PC-9 (cell line): Measurements from ENCODE around the gene RUNDC3A. TPM values are rescaled to one million over a fixed set of nuclear protein-coding genes. Genes with fewer than 3 reads are reported as not detected.

Experiments
- BruUV-seq: library from RNA; stranded (reverse); fragments of 400-500 nt; replicated peaks from 2 replicates; lab custom pipeline; 2021; lab: Mats Ljungman, UMichigan
- CTCF ChIA-PET: fragments of 300-600 bp; sonication (Branson Sonifier 250); formaldehyde crosslinking; loops from one replicate; lab custom pipeline; 2022; ENCODE audit warnings: antibody characterized with exemption; lab: Charles Lee
- POLR2A ChIA-PET: fragments of 300-600 bp; sonication (Branson Sonifier 250); formaldehyde crosslinking; loops from one replicate; lab custom pipeline; 2022; ENCODE audit warnings: antibody characterized with exemption; ENCODE audit not compliant: unreplicated experiment; lab: Charles Lee
- DNase-seq, 2 experiments: peaks; one replicate each; pipeline versions ENCODE4 v3.0.0 to v3.0.0-alpha.2; 2015 to 2022; ENCODE audit warnings: mixed read lengths in 1 of 2
- H2AFZ ChIP-seq: fragments of 200-600 bp; sonication (generic); 2 replicates; pipeline ENCODE4 v1.8.1; 2017; ENCODE audit warnings: antibody characterized with exemption
- H3F3A ChIP-seq: fragments of 200-600 bp; sonication (generic); 2 replicates; pipeline ENCODE4 v1.8.1; 2017; ENCODE audit warnings: antibody characterized with exemption, mild to moderate bottlenecking, low read depth; ENCODE audit not compliant: insufficient read depth
- H3K27ac ChIP-seq: fragments of 200-600 bp; sonication (generic); 2 replicates; pipeline ENCODE4 v1.6.1; 2016; ENCODE audit warnings: mixed run types
- H3K27me3 ChIP-seq: fragments of 200-600 bp; sonication (generic); 2 replicates; pipeline ENCODE4 v1.6.1; 2016; ENCODE audit warnings: low read depth, mixed run types; ENCODE audit not compliant: insufficient read depth
- H3K36me3 ChIP-seq: fragments of 200-600 bp; sonication (generic); 2 replicates; pipeline ENCODE4 v1.6.1; 2016; ENCODE audit warnings: low read depth, mixed run types
- H3K4me1 ChIP-seq: fragments of 200-600 bp; sonication (generic); replicated peaks from 2 replicates; pipeline ENCODE4 v1.6.1; 2016; ENCODE audit warnings: mixed run types; ENCODE audit not compliant: insufficient read depth
- H3K4me2 ChIP-seq: fragments of 200-600 bp; sonication (generic); 2 replicates; pipeline ENCODE4 v1.6.1; 2017; ENCODE audit warnings: mixed run types
- H3K4me3 ChIP-seq: fragments of 200-600 bp; sonication (generic); 2 replicates; pipeline ENCODE4 v1.6.1; 2016; ENCODE audit warnings: mixed run types
- H3K79me2 ChIP-seq: fragments of 200-600 bp; sonication (generic); 2 replicates; pipeline ENCODE4 v1.6.1; 2017; ENCODE audit warnings: low read depth, mixed run types
- H3K9me2 ChIP-seq: fragments of 200-600 bp; sonication (generic); 2 replicates; pipeline ENCODE4 v1.8.1; 2017; ENCODE audit warnings: mild to moderate bottlenecking; ENCODE audit not compliant: insufficient read depth
- H3K9me3 ChIP-seq: fragments of 200-600 bp; sonication (generic); 2 replicates; pipeline ENCODE4 v1.8.1; 2016; ENCODE audit warnings: low read depth; ENCODE audit not compliant: insufficient read depth
- H4K20me1 ChIP-seq: fragments of 200-600 bp; sonication (generic); 2 replicates; pipeline ENCODE4 v1.8.1; 2017; ENCODE audit not compliant: insufficient read depth
- EZH2 ChIP-seq: fragments of 200-600 bp; sonication (generic); IDR thresholded peaks from 2 replicates; pipeline ENCODE4 v1.8.0; 2017; ENCODE audit warnings: antibody characterized with exemption, low read depth
- intact Hi-C: fragments of 100-400 bp; cut with micrococcal nuclease; formaldehyde crosslinking; loops from one replicate; pipeline ENCODE4 v1.10.0; 2022; ENCODE audit not compliant: unreplicated experiment
- total RNA-seq: library from RNA; stranded (reverse); gene quantifications from 2 replicates; pipeline ENCODE4 v1.2.3, GENCODE V29; 2021
- TF ChIP-seq, protein P1 (sequence below): fragments of 200-600 bp; sonication (generic); conservative IDR thresholded peaks from 2 replicates; pipeline ENCODE4 v1.6.1; 2017; ENCODE audit warnings: mixed run types, antibody characterized with exemption, mild to moderate bottlenecking, moderate library complexity

The RUNDC3A gene
- total RNA-seq, 1 experiment from 2014 or later, result not detected

DNA sequence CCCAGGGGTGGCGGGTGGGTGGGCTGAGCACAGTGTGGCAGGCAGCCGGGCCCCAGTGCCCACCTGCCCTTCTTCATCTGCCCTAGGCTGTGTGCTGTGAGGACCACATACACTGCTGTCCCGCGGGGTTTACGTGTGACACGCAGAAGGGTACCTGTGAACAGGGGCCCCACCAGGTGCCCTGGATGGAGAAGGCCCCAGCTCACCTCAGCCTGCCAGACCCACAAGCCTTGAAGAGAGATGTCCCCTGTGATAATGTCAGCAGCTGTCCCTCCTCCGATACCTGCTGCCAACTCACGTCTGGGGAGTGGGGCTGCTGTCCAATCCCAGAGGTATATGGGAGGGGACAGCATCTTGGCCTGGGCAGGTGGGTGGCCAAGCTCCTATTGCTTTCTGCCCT, 43.1 kb downstream of the RUNDC3A start:
- Histone ChIP-seq H3K4me3 (no peak overlapping the region), H3K4me1 (no peaks in the 10 kb centered on the region), H3K4me2 (no peak overlapping the region), H3K27ac (no peak overlapping the region), H3K27me3 (no peaks in the 10 kb centered on the region), H4K20me1 (peaks cover 4% of the 10 kb centered on the region; the same call in 1 of the 2 replicates), H3K9me2 (no peaks in the 10 kb centered on the region), H3K9me3 (no peaks in the 10 kb centered on the region), H3F3A (no peaks in the 10 kb centered on the region; the same call in 1 of the 2 replicates), H3K79me2 (peaks cover 2% of the 10 kb centered on the region; the same call in 1 of the 2 replicates), H3K36me3 (no peaks in the 10 kb centered on the region), H2AFZ (no peak overlapping the region)
- no peak for TF ChIP-seq EZH2
- TF ChIP-seq, protein P1, sequence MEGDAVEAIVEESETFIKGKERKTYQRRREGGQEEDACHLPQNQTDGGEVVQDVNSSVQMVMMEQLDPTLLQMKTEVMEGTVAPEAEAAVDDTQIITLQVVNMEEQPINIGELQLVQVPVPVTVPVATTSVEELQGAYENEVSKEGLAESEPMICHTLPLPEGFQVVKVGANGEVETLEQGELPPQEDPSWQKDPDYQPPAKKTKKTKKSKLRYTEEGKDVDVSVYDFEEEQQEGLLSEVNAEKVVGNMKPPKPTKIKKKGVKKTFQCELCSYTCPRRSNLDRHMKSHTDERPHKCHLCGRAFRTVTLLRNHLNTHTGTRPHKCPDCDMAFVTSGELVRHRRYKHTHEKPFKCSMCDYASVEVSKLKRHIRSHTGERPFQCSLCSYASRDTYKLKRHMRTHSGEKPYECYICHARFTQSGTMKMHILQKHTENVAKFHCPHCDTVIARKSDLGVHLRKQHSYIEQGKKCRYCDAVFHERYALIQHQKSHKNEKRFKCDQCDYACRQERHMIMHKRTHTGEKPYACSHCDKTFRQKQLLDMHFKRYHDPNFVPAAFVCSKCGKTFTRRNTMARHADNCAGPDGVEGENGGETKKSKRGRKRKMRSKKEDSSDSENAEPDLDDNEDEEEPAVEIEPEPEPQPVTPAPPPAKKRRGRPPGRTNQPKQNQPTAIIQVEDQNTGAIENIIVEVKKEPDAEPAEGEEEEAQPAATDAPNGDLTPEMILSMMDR, result no peak
- no peak for DNase-seq
- no TSS peak for BruUV-seq
- CTCF ChIA-PET, result no interaction called here
- intact Hi-C loops, result no loop called here
- POLR2A ChIA-PET, result interaction anchor here (0.6 kb wide), 1 partner anchor 212 kb away, joined by 11 read pairs; no protein-coding TSS in a partner anchor

DNA sequence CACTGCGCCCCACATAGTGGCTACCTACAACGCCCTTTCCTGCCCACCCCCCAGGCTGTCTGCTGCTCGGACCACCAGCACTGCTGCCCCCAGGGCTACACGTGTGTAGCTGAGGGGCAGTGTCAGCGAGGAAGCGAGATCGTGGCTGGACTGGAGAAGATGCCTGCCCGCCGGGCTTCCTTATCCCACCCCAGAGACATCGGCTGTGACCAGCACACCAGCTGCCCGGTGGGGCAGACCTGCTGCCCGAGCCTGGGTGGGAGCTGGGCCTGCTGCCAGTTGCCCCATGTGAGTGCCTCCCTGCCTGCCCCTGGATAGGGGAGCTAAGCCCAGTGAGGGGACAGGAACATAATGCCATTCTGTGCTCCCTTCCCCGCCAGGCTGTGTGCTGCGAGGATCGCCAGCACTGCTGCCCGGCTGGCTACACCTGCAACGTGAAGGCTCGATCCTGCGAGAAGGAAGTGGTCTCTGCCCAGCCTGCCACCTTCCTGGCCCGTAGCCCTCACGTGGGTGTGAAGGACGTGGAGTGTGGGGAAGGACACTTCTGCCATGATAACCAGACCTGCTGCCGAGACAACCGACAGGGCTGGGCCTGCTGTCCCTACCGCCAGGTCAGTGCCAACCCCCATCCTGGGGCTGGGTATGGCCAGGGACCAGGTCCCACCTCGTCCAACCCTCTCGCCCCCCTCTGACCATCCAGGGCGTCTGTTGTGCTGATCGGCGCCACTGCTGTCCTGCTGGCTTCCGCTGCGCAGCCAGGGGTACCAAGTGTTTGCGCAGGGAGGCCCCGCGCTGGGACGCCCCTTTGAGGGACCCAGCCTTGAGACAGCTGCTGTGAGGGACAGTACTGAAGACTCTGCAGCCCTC, 43.8 kb downstream of the RUNDC3A start:
- Histone ChIP-seq H2AFZ (no peak overlapping the region), H3K4me2 (no peak overlapping the region)
- intact Hi-C loops, result no loop called here

More for the DNA sequence above, 43.8 kb downstream of the RUNDC3A start:
- Histone ChIP-seq H3F3A (no peaks in the 10 kb centered on the region; the same call in 1 of the 2 replicates), H3K4me3 (no peak overlapping the region), H3K9me3 (no peaks in the 10 kb centered on the region), H3K36me3 (no peaks in the 10 kb centered on the region), H3K27me3 (no peaks in the 10 kb centered on the region), H3K79me2 (no peaks in the 10 kb centered on the region), H3K9me2 (no peaks in the 10 kb centered on the region), H3K4me1 (no peaks in the 10 kb centered on the region), H4K20me1 (peaks cover 3% of the 10 kb centered on the region; the same call in 1 of the 2 replicates), H3K27ac (no peak overlapping the region)
- POLR2A ChIA-PET, result no interaction called here
- TSS peak; percentile 31 for BruUV-seq
- TF ChIP-seq EZH2, result no peak
- TF ChIP-seq, protein P1, result no peak
- DNase-seq, result no peak
- CTCF ChIA-PET, result no interaction called here
